B cell (primary cell): Measurements from ENCODE around the gene VPS39. TPM values are rescaled to one million over a fixed set of nuclear protein-coding genes. Genes with fewer than 3 reads are reported as not detected.

ENCODE experiments used
- ATAC-seq: fragments of 200-7000 bp; cut with Tn5 transposase; one replicate; pipeline ENCODE4 v1.10.0; 2021; ENCODE audit warnings: low read depth, mild to moderate bottlenecking, moderate number of reproducible peaks, moderate library complexity
- CTCF ChIA-PET: fragments of 350-600 bp; sonication (Branson Sonifier 250); formaldehyde crosslinking; loops from one replicate; lab custom pipeline; 2021; ENCODE audit warnings: antibody characterized with exemption, inconsistent platforms; lab: Charles Lee
- POLR2A ChIA-PET: fragments of 350-600 bp; sonication (Branson Sonifier 250); formaldehyde crosslinking; loops from one replicate; lab custom pipeline; 2021; ENCODE audit warnings: antibody characterized with exemption; lab: Charles Lee
- DNase-seq: peaks from one replicate; pipeline ENCODE4 v3.0.0; 2013
- H2AFZ ChIP-seq: 2 replicates; pipeline ENCODE4 v1.6.1; 2012; ENCODE audit warnings: mild to moderate bottlenecking, low read depth, low read length; ENCODE audit not compliant: insufficient read depth, poor library complexity, severe bottlenecking
- H3K27ac ChIP-seq, 2 donors: 1 replicate in 1 of 2; 2 replicates in 1 of 2; pipeline ENCODE4 v1.5.1; 2012 to 2013; ENCODE audit warnings: low read length in 2 of 2, mild to moderate bottlenecking in 2 of 2, moderate library complexity in 1 of 2
- H3K27me3 ChIP-seq, 4 experiments: fragments of 200-600 bp in 1 of 4; sonication (generic) in 1 of 4; replicated peaks in 1 of 4; 1 replicate in 2 of 4; 2 replicates in 2 of 4; pipeline versions ENCODE4 v1.6.1 to v1.7.0; 2013 to 2016; ENCODE audit warnings: low read length in 3 of 4, mild to moderate bottlenecking in 2 of 4, mixed read lengths in 1 of 4, moderate library complexity in 1 of 4; ENCODE audit not compliant: insufficient read depth in 4 of 4, control insufficient read depth in 3 of 4; ENCODE audit errors: control extremely low read depth in 1 of 4
- H3K36me3 ChIP-seq, 2 experiments: replicated peaks in 1 of 2; 1 replicate in 1 of 2; 2 replicates in 1 of 2; pipeline versions ENCODE4 v1.6.1 to v1.7.1; 2013; ENCODE audit warnings: low read length in 1 of 2; ENCODE audit not compliant: insufficient read depth in 2 of 2, control insufficient read depth in 1 of 2; ENCODE audit errors: control extremely low read depth in 1 of 2, extremely low read depth in 1 of 2
- H3K4me1 ChIP-seq, 2 donors: fragments of 200-600 bp in 1 of 2; sonication (generic) in 1 of 2; 1 replicate in 1 of 2; 2 replicates in 1 of 2; pipeline versions ENCODE4 v1.5.1 to v1.6.1; 2013 to 2017; ENCODE audit warnings: low read length in 2 of 2; ENCODE audit not compliant: control insufficient read depth in 2 of 2, insufficient read depth in 2 of 2
- H3K4me2 ChIP-seq: replicated peaks from 2 replicates; pipeline ENCODE3; 2012; ENCODE audit warnings: mild to moderate bottlenecking, low read depth, low read length; ENCODE audit not compliant: poor library complexity, severe bottlenecking
- H3K4me3 ChIP-seq, 5 experiments: fragments of 200-600 bp in 1 of 5; sonication (generic) in 1 of 5; 1 replicate in 3 of 5; 2 replicates in 2 of 5; pipeline versions ENCODE4 v1.5.1 to v1.7.0; 2011 to 2016; ENCODE audit warnings: low read length in 4 of 5, mild to moderate bottlenecking in 4 of 5, low read depth in 2 of 5, control low read depth in 1 of 5, moderate library complexity in 1 of 5; ENCODE audit not compliant: insufficient read depth in 1 of 5; ENCODE audit errors: control extremely low read depth in 1 of 5, extremely low read depth in 1 of 5
- H3K79me2 ChIP-seq: fragments of 200-600 bp; sonication (generic); one replicate; pipeline ENCODE4 v1.6.0; 2016; ENCODE audit warnings: low read length; ENCODE audit not compliant: control insufficient read depth, insufficient read depth
- H3K9ac ChIP-seq: fragments of 200-600 bp; sonication (generic); 2 replicates; pipeline ENCODE4 v1.6.1; 2017; ENCODE audit warnings: mild to moderate bottlenecking, low read length, moderate library complexity
- H3K9me3 ChIP-seq, 3 donors: one replicate each; pipeline versions ENCODE4 v1.6.1 to v1.7.1; 2013; ENCODE audit warnings: low read length in 2 of 3; ENCODE audit not compliant: control insufficient read depth in 2 of 3, insufficient read depth in 1 of 3; ENCODE audit errors: control extremely low read depth in 1 of 3
- H4K20me1 ChIP-seq: 2 replicates; pipeline ENCODE4 v1.6.0; 2012; ENCODE audit warnings: mild to moderate bottlenecking, low read length; ENCODE audit not compliant: insufficient read depth, control insufficient read depth, poor library complexity, severe bottlenecking
- H3K27ac Mint-ChIP-seq: one replicate; pipeline ENCODE4 v1.8.0; 2021; ENCODE audit warnings: mixed read lengths
- H3K27me3 Mint-ChIP-seq: one replicate; pipeline ENCODE4 v1.8.0; 2021; ENCODE audit warnings: mixed read lengths
- H3K4me1 Mint-ChIP-seq: one replicate; pipeline ENCODE4 v1.8.0; 2021; ENCODE audit warnings: mixed read lengths
- H3K4me3 Mint-ChIP-seq: one replicate; pipeline ENCODE4 v1.8.0; 2021; ENCODE audit warnings: mixed read lengths
- H3K9me3 Mint-ChIP-seq: one replicate; pipeline ENCODE4 v1.8.0; 2022; ENCODE audit warnings: mixed read lengths; ENCODE audit not compliant: insufficient read depth
- EZH2 ChIP-seq: IDR thresholded peaks from 2 replicates; pipeline ENCODE4 v1.6.1; 2012; ENCODE audit warnings: borderline replicate concordance, low read depth, mild to moderate bottlenecking, moderate library complexity, low read length; ENCODE audit not compliant: insufficient read depth, poor library complexity, severe bottlenecking
- WGBS: methylation state at CpG from one replicate; pipeline ENCODE4 v1.1.5; 2013; ENCODE audit warnings: missing lambda C conversion rate; ENCODE audit not compliant: insufficient coverage; 5-methylcytosine and 5-hydroxymethylcytosine counted together
- intact Hi-C: fragments of 100-400 bp; cut with micrococcal nuclease; formaldehyde crosslinking; loops from one replicate; pipeline ENCODE4 v1.10.0; 2022
- polyA plus RNA-seq: library from polyadenylated mRNA; depleted of rRNA; stranded (reverse); fragments of >200 nt; gene quantifications from 2 replicates; pipeline ENCODE4 v1.2.3, GENCODE V29; 2012
- total RNA-seq, 2 donors: library from RNA; stranded (reverse); fragments of 120-200 nt in 1 of 2; gene quantifications; 1 replicate in 1 of 2; 2 replicates in 1 of 2; pipeline versions ENCODE4 v1.2.3 to v1.2.4, GENCODE V29; 2013 to 2022
- TF ChIP-seq, protein P1 (sequence below): fragments of 200-600 bp; IDR thresholded peaks from one replicate; pipeline ENCODE4 v1.8.0; 2022; ENCODE audit warnings: antibody characterized with exemption, mild to moderate bottlenecking

Gene VPS39
- total and polyA plus RNA-seq, 2 donors (not counting 1 experiment from before 2014, with no cell fraction given) = 82.8 to 145 TPM

DNA sequence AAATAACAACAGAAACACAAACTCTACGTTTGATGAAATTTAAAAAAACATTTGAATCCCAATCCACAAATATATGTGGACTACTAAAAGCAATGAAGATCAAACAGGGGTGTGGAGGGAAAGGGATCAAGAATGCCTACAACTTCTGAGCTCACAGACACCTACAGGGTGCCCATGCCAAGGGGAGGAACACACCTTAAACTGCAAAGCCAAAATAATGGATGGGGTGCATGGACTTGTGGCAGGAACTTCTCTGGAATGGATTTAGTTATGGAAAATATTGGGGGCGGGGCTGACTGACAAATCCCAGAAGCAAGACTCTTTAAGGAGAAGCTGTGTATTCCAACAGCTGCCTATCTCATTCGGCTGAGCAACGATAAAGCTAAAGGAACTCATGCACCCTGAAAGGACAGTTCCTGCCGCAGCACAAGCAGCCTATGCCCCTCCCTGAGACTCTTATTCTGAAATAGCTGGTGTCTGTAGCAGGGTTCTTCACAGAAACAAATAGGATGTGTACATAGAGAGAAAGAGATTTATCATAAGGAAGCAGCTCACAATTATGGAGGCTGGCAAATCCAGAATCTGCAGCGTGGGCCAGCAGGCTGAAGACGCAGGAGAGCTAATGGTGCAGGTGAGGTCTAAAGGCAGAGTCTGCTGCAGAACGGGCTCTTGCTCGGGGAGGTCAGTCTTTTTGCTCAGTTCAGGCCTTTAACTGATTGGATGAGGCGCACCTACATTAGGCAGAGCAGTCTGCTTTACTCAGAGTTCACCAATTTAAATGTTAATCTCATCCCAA is 89.3 kb downstream of the VPS39 start:
- no peak overlapping the region for H2AFZ ChIP-seq
- no peak for DNase-seq
- Mint-ChIP-seq H3K9me3 (no peaks in the 10 kb centered on the region), H3K27ac (no peak overlapping the region), H3K27me3 (peaks cover 4% of the 10 kb centered on the region), H3K4me1 (no peaks in the 10 kb centered on the region), H3K4me3 (no peak overlapping the region)
- no peaks in the 10 kb centered on the region for H4K20me1 ChIP-seq
- H3K9me3 ChIP-seq = no peaks in the 10 kb centered on the region
- no peaks in the 10 kb centered on the region for H3K4me1 ChIP-seq
- H3K4me3 ChIP-seq = no peak overlapping the region
- H3K36me3 ChIP-seq = no peaks in the 10 kb centered on the region
- H3K79me2 ChIP-seq = no peaks in the 10 kb centered on the region
- H3K4me2 ChIP-seq = no peak overlapping the region
- TF ChIP-seq EZH2 = no peak
- TF ChIP-seq, protein P1, sequence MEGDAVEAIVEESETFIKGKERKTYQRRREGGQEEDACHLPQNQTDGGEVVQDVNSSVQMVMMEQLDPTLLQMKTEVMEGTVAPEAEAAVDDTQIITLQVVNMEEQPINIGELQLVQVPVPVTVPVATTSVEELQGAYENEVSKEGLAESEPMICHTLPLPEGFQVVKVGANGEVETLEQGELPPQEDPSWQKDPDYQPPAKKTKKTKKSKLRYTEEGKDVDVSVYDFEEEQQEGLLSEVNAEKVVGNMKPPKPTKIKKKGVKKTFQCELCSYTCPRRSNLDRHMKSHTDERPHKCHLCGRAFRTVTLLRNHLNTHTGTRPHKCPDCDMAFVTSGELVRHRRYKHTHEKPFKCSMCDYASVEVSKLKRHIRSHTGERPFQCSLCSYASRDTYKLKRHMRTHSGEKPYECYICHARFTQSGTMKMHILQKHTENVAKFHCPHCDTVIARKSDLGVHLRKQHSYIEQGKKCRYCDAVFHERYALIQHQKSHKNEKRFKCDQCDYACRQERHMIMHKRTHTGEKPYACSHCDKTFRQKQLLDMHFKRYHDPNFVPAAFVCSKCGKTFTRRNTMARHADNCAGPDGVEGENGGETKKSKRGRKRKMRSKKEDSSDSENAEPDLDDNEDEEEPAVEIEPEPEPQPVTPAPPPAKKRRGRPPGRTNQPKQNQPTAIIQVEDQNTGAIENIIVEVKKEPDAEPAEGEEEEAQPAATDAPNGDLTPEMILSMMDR = no peak
- H3K9ac ChIP-seq = no peak overlapping the region
- ATAC-seq = no peak
- WGBS = 89% methylated on average over 7 of the region's 10 CpGs
- ChIA-PET CTCF (interaction anchor here (2.3 kb wide), 1 partner anchor 35 kb away, joined by 7 read pairs; no protein-coding TSS in a partner anchor), POLR2A (no interaction called here)
- intact Hi-C loops = no loop called here
- H3K27me3 ChIP-seq = no peaks in the 10 kb centered on the region
- H3K27ac ChIP-seq = no peak overlapping the region

DNA sequence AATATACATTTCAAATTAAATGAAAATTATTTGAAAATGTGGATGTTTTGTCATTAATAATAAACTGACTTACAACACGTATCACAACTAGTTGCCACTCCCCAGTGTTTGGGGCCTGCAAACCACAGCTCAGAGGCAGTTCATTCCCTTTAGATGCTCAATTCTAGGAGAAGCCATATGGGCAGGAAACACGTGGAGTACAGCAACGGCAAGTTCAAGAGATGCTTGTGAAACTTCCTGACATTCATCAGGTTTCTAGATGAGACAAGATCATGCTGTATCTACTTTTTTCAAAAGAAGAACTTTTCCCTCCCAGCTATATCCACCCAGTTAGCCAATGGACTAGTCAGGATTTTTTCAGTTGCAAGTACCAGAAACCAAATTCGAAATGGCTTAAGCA is 96.2 kb downstream of the VPS39 start:
- 33% methylated on average over 3 of the region's 4 CpGs for WGBS
- POLR2A ChIA-PET = no interaction called here

More for the DNA sequence above, 96.2 kb downstream of the VPS39 start:
- H3K4me1 ChIP-seq = peaks cover 4 to 8% of the 10 kb centered on the region in 2 donors
- H3K4me2 ChIP-seq = no peak overlapping the region
- ATAC-seq (no peak), DNase-seq (no peak)
- Mint-ChIP-seq H3K4me1 (peaks cover 10% of the 10 kb centered on the region), H3K27me3 (peaks cover 27% of the 10 kb centered on the region), H3K4me3 (no peak overlapping the region), H3K9me3 (no peaks in the 10 kb centered on the region), H3K27ac (no peak overlapping the region)
- no peak overlapping the region for H2AFZ ChIP-seq
- peaks cover 0 to 5% (median 0%) of the 10 kb centered on the region in 4 experiments for H3K27me3 ChIP-seq
- CTCF ChIA-PET = no interaction called here
- no peak overlapping the region for H3K27ac ChIP-seq
- no peaks in the 10 kb centered on the region for H3K36me3 ChIP-seq
- H4K20me1 ChIP-seq = no peaks in the 10 kb centered on the region
- TF ChIP-seq, protein P1 = no peak
- intact Hi-C loops = no loop called here
- no peaks in the 10 kb centered on the region for H3K9me3 ChIP-seq
- no peak overlapping the region for H3K9ac ChIP-seq
- no peak overlapping the region for H3K4me3 ChIP-seq
- no peaks in the 10 kb centered on the region for H3K79me2 ChIP-seq
